Astrocyte (in vitro differentiated cells and primary cell): ENCODE data around the gene ASAP2. TPM values are rescaled to one million over a fixed set of nuclear protein-coding genes. Genes with fewer than 3 reads are reported as not detected.

Source experiments
- DNase-seq: peaks from one replicate; pipeline ENCODE4 v3.0.0-alpha.2; 2010; ENCODE audit warnings: low read depth
- FAIRE-seq: peaks from 2 replicates; lab custom pipeline; 2011; peaks lifted over from hg19 to GRCh38; lab: Jason Lieb, UNC
- H2AFZ ChIP-seq: 2 replicates; pipeline ENCODE4 v1.6.0; 2012; ENCODE audit warnings: low read depth, low read length, inconsistent platforms
- H3K27ac ChIP-seq: 2 replicates; pipeline ENCODE4 v1.5.1; 2011; ENCODE audit warnings: low read depth, low read length, inconsistent platforms
- H3K27me3 ChIP-seq: 2 replicates; pipeline ENCODE4 v1.6.0; 2011; ENCODE audit warnings: low read length, inconsistent platforms; ENCODE audit not compliant: insufficient read depth
- H3K36me3 ChIP-seq: 2 replicates; pipeline ENCODE4 v1.5.1; 2011; ENCODE audit warnings: low read length, inconsistent platforms; ENCODE audit not compliant: insufficient read depth
- H3K4me1 ChIP-seq: 2 replicates; pipeline ENCODE4 v1.5.1; 2011; ENCODE audit warnings: low read length, inconsistent platforms; ENCODE audit not compliant: insufficient read depth
- H3K4me2 ChIP-seq: 2 replicates; pipeline ENCODE4 v1.6.0; 2012; ENCODE audit warnings: low read length, inconsistent platforms
- H3K4me3 ChIP-seq: 2 replicates; pipeline ENCODE4 v1.5.1; 2011; ENCODE audit warnings: low read depth, mild to moderate bottlenecking, low read length, inconsistent platforms; ENCODE audit not compliant: insufficient read depth
- H3K79me2 ChIP-seq: 2 replicates; pipeline ENCODE4 v1.6.0; 2012; ENCODE audit warnings: mild to moderate bottlenecking, low read length, inconsistent platforms; ENCODE audit not compliant: insufficient read depth
- H3K9ac ChIP-seq: 2 replicates; pipeline ENCODE4 v1.6.0; 2012; ENCODE audit warnings: mild to moderate bottlenecking, low read length, inconsistent platforms
- H3K9me3 ChIP-seq: 2 replicates; pipeline ENCODE4 v1.5.1; 2012; ENCODE audit warnings: low read depth, mild to moderate bottlenecking, low read length, inconsistent platforms; ENCODE audit not compliant: insufficient read depth
- H4K20me1 ChIP-seq: 2 replicates; pipeline ENCODE4 v1.6.0; 2012; ENCODE audit warnings: low read length, inconsistent platforms; ENCODE audit not compliant: insufficient read depth
- H3K27ac Mint-ChIP-seq: one replicate; pipeline ENCODE4 v1.8.0; 2021; ENCODE audit warnings: mild to moderate bottlenecking, mixed read lengths; ENCODE audit not compliant: unreplicated experiment
- H3K27me3 Mint-ChIP-seq: one replicate; pipeline ENCODE4 v1.8.0; 2021; ENCODE audit warnings: low read depth, mixed read lengths; ENCODE audit not compliant: unreplicated experiment
- H3K36me3 Mint-ChIP-seq: one replicate; pipeline ENCODE4 v1.8.0; 2021; ENCODE audit warnings: low read depth, mixed read lengths; ENCODE audit not compliant: unreplicated experiment
- H3K4me1 Mint-ChIP-seq: one replicate; pipeline ENCODE4 v1.8.0; 2021; ENCODE audit warnings: low read depth, mixed read lengths; ENCODE audit not compliant: unreplicated experiment
- H3K4me3 Mint-ChIP-seq: one replicate; pipeline ENCODE4 v1.8.0; 2021; ENCODE audit warnings: mild to moderate bottlenecking, moderate library complexity, mixed read lengths; ENCODE audit not compliant: unreplicated experiment
- H3K9me3 Mint-ChIP-seq: one replicate; pipeline ENCODE4 v1.8.0; 2021; ENCODE audit warnings: mild to moderate bottlenecking, mixed read lengths; ENCODE audit not compliant: unreplicated experiment
- CTCF ChIP-seq: IDR thresholded peaks from 2 replicates; pipeline ENCODE4 v1.5.1; 2011; ENCODE audit warnings: low read depth, mild to moderate bottlenecking, inconsistent platforms, low read length, moderate library complexity; ENCODE audit not compliant: insufficient read depth
- EZH2 ChIP-seq: IDR thresholded peaks from 2 replicates; pipeline ENCODE4 v1.6.1; 2012; ENCODE audit warnings: mild to moderate bottlenecking, low read length, inconsistent platforms; ENCODE audit not compliant: insufficient read depth
- total RNA-seq: library from RNA; stranded (reverse); gene quantifications from 2 replicates; pipeline ENCODE4 v1.2.1, GENCODE V29; 2021

Gene ASAP2
- total RNA-seq, 1 donor from 2014 or later = 62.6 TPM

GRCh38 chr2:9269295-9269694, 62.7 kb downstream of the ASAP2 start:
- no peak for FAIRE-seq
- Mint-ChIP-seq H3K4me3 (no peak overlapping the region), H3K27ac (no peak overlapping the region)

GRCh38 chr2:9269695-9270360, 63.2 kb downstream of the ASAP2 start:
- Histone ChIP-seq H3K4me3 (no peak overlapping the region), H3K36me3 (no peaks in the 10 kb centered on the region), H3K27ac (no peak overlapping the region), H3K79me2 (peaks cover 94% of the 10 kb centered on the region), H3K9ac (no peak overlapping the region), H3K4me1 (peaks cover 5% of the 10 kb centered on the region), H3K4me2 (no peak overlapping the region), H3K27me3 (no peaks in the 10 kb centered on the region), H3K9me3 (no peaks in the 10 kb centered on the region), H2AFZ (no peak overlapping the region), H4K20me1 (peaks cover 48% of the 10 kb centered on the region)
- peaks cover 8% of the 10 kb centered on the region for H3K36me3 Mint-ChIP-seq
- peak overlapping the region; percentile 35 for H3K27ac Mint-ChIP-seq
- no peak overlapping the region for H3K4me3 Mint-ChIP-seq
- no peak for FAIRE-seq
- DNase-seq = no peak
- peaks cover 17% of the 10 kb centered on the region for H3K4me1 Mint-ChIP-seq
- H3K27me3 Mint-ChIP-seq = no peaks in the 10 kb centered on the region
- no peak for TF ChIP-seq EZH2
- TF ChIP-seq CTCF = no peak
- H3K9me3 Mint-ChIP-seq = peaks cover 2% of the 10 kb centered on the region

More at GRCh38 chr2:9269295-9269694, 62.7 kb downstream of the ASAP2 start:
- TF ChIP-seq CTCF (no peak), EZH2 (no peak)
- H3K4me1 Mint-ChIP-seq = peaks cover 22% of the 10 kb centered on the region
- Histone ChIP-seq H3K9ac (no peak overlapping the region), H3K27ac (no peak overlapping the region), H3K4me3 (no peak overlapping the region), H3K79me2 (peaks cover 94% of the 10 kb centered on the region), H4K20me1 (peaks cover 47% of the 10 kb centered on the region), H3K4me1 (peaks cover 10% of the 10 kb centered on the region), H3K36me3 (no peaks in the 10 kb centered on the region), H3K9me3 (no peaks in the 10 kb centered on the region), H3K27me3 (no peaks in the 10 kb centered on the region), H2AFZ (no peak overlapping the region), H3K4me2 (no peak overlapping the region)
- H3K36me3 Mint-ChIP-seq = peaks cover 8% of the 10 kb centered on the region
- H3K9me3 Mint-ChIP-seq = peaks cover 2% of the 10 kb centered on the region
- DNase-seq = no peak
- H3K27me3 Mint-ChIP-seq = no peaks in the 10 kb centered on the region

- Histone ChIP-seq H3K27me3 (no peaks in the 10 kb centered on the region), H3K4me1 (peaks cover 5% of the 10 kb centered on the region), H3K9me3 (no peaks in the 10 kb centered on the region), H3K9ac (no peak overlapping the region), H4K20me1 (peaks cover 60% of the 10 kb centered on the region), H3K36me3 (no peaks in the 10 kb centered on the region), H3K4me3 (no peak overlapping the region), H3K79me2 (peaks cover 97% of the 10 kb centered on the region), H3K4me2 (no peak overlapping the region), H3K27ac (no peak overlapping the region), H2AFZ (no peak overlapping the region)
- H3K9me3 Mint-ChIP-seq = peaks cover 2% of the 10 kb centered on the region
- no peak overlapping the region for H3K27ac Mint-ChIP-seq
- peaks cover 8% of the 10 kb centered on the region for H3K36me3 Mint-ChIP-seq
- no peak overlapping the region for H3K4me3 Mint-ChIP-seq
- H3K27me3 Mint-ChIP-seq = no peaks in the 10 kb centered on the region
- FAIRE-seq (no peak), DNase-seq (no peak)
- H3K4me1 Mint-ChIP-seq = peaks cover 23% of the 10 kb centered on the region
- no peak for TF ChIP-seq CTCF
- TF ChIP-seq EZH2 = no peak
Measured at GRCh38 chr2:9271091-9271490, 64.5 kb downstream of the ASAP2 start.
